Measurements from ENCODE around the gene PERCC1. TPM values are rescaled to one million over a fixed set of nuclear protein-coding genes. Genes with fewer than 3 reads are reported as not detected.

PERCC1 gene
- total RNA-seq, 1 donor from 2014 or later, result not detected

GRCh38 chr16:1427473-1428461 lies 3.1 kb upstream of the PERCC1 start:
- Histone ChIP-seq H3K9me3 (no peaks in the 10 kb centered on the region), H3K4me3 (no peak overlapping the region), H3K27ac (no peak overlapping the region), H3K27me3 (no peaks in the 10 kb centered on the region), H3K36me3 (no peaks in the 10 kb centered on the region), H3K4me1 (no peaks in the 10 kb centered on the region)
- DNase-seq (ENCODE audit: extremely low spot score in 2 of 2), result no peak
- intact Hi-C loops (cut with DNase I), result loop anchor here (10.0 kb wide), 1 partner anchor 277 kb away; the partner anchor contains the start of gene MAPK8IP3
- no peak for TF ChIP-seq POLR2A (IDR thresholded peaks at IDR 0.05)
- TF ChIP-seq POLR2AphosphoS5 (IDR thresholded peaks at IDR 0.05; ENCODE audit: insufficient read depth in 1 of 2, low read depth in 1 of 2), result no peak
- TF ChIP-seq CTCF (IDR thresholded peaks at IDR 0.05), result no peak

- Histone ChIP-seq H3K4me1 (no peaks in the 10 kb centered on the region), H3K27ac (no peak overlapping the region), H3K9me3 (no peaks in the 10 kb centered on the region), H3K4me3 (no peak overlapping the region), H3K36me3 (no peaks in the 10 kb centered on the region), H3K27me3 (no peaks in the 10 kb centered on the region)
- intact Hi-C loops (cut with DNase I), result loop anchor here (10.0 kb wide), 1 partner anchor 276 kb away; the partner anchor contains the start of gene MAPK8IP3
- DNase-seq (ENCODE audit: extremely low spot score in 2 of 2), result no peak
- no peak for TF ChIP-seq POLR2A (IDR thresholded peaks at IDR 0.05)
Observed at GRCh38 chr16:1428511-1428910, 2.4 kb upstream of the PERCC1 start.

- no peaks in the 10 kb centered on the region for H3K9me3 ChIP-seq
- no peak for DNase-seq (ENCODE audit: extremely low spot score in 2 of 2)
- no peak overlapping the region for H3K27ac ChIP-seq
- H3K27me3 ChIP-seq, result no peaks in the 10 kb centered on the region
- no peaks in the 10 kb centered on the region for H3K36me3 ChIP-seq
- no peak for TF ChIP-seq POLR2A (IDR thresholded peaks at IDR 0.05)
- no peak for TF ChIP-seq POLR2AphosphoS5 (IDR thresholded peaks at IDR 0.05; ENCODE audit: insufficient read depth in 1 of 2, low read depth in 1 of 2)
- no peak for TF ChIP-seq CTCF (IDR thresholded peaks at IDR 0.05)
- no peak overlapping the region for H3K4me3 ChIP-seq
- no peaks in the 10 kb centered on the region for H3K4me1 ChIP-seq
- intact Hi-C loops (cut with DNase I), result loop anchor here (10.0 kb wide), 1 partner anchor 276 kb away; the partner anchor contains the start of gene MAPK8IP3
Observed at GRCh38 chr16:1429012-1429411, 1.9 kb upstream of the PERCC1 start.

- TF ChIP-seq POLR2AphosphoS5 (IDR thresholded peaks at IDR 0.05; ENCODE audit: insufficient read depth in 1 of 2, low read depth in 1 of 2), result no peak
- no peak for TF ChIP-seq CTCF (IDR thresholded peaks at IDR 0.05)
- H3K27me3 ChIP-seq, result no peaks in the 10 kb centered on the region
Observed at GRCh38 chr16:1429631-1430030, 1.2 kb upstream of the PERCC1 start.

GRCh38 chr16:1430214-1430758 lies 592 bp upstream of the PERCC1 start:
- TF ChIP-seq POLR2A (IDR thresholded peaks at IDR 0.05) (no peak), CTCF (IDR thresholded peaks at IDR 0.05) (no peak), POLR2AphosphoS5 (IDR thresholded peaks at IDR 0.05; ENCODE audit: insufficient read depth in 1 of 2, low read depth in 1 of 2) (no peak)
- H3K27me3 ChIP-seq, result no peaks in the 10 kb centered on the region

More at GRCh38 chr16:1429631-1430030, 1.2 kb upstream of the PERCC1 start:
- Histone ChIP-seq H3K4me3 (no peak overlapping the region), H3K9me3 (no peaks in the 10 kb centered on the region), H3K36me3 (no peaks in the 10 kb centered on the region), H3K27ac (no peak overlapping the region), H3K4me1 (no peaks in the 10 kb centered on the region)
- no peak for DNase-seq (ENCODE audit: extremely low spot score in 2 of 2)
- intact Hi-C loops (cut with DNase I), result loop anchor here (10.0 kb wide), 1 partner anchor 275 kb away; the partner anchor contains the start of gene MAPK8IP3

More at GRCh38 chr16:1430214-1430758, 592 bp upstream of the PERCC1 start:
- no peaks in the 10 kb centered on the region for H3K36me3 ChIP-seq
- no peak for DNase-seq (ENCODE audit: extremely low spot score in 2 of 2)
- H3K4me3 ChIP-seq, result no peak overlapping the region
- H3K4me1 ChIP-seq, result no peaks in the 10 kb centered on the region
- intact Hi-C loops (cut with DNase I), result no loop called here
- H3K27ac ChIP-seq, result no peak overlapping the region
- no peaks in the 10 kb centered on the region for H3K9me3 ChIP-seq

All from vagina (tissue), 2 donors.